HEK293T (cell line): Measurements from ENCODE around the gene METTL25B.

Experiments
- ARNT ChIP-seq: fragments of 450-650 bp; IDR thresholded peaks from 2 replicates; pipeline ENCODE4 v1.6.1; 2017; ENCODE audit warnings: mild to moderate bottlenecking
- BHLHE40 ChIP-seq: fragments of 450-650 bp; IDR thresholded peaks from 2 replicates; pipeline ENCODE4 v1.6.1; 2016; ENCODE audit warnings: mild to moderate bottlenecking, moderate library complexity, borderline replicate concordance
- FOXK2 ChIP-seq: fragments of 450-650 bp; IDR thresholded peaks from 2 replicates; pipeline ENCODE4 v1.6.1; 2016; ENCODE audit warnings: mild to moderate bottlenecking
- SP1 ChIP-seq: fragments of 450-650 bp; IDR thresholded peaks from 2 replicates; pipeline ENCODE4 v1.6.1; 2017
- ZNF384 ChIP-seq: fragments of 450-650 bp; IDR thresholded peaks from 2 replicates; pipeline ENCODE4 v1.6.1; 2016

- TF ChIP-seq ARNT (no peak), SP1 (no peak), ZNF384 (no peak), BHLHE40 (no peak), FOXK2 (no peak)
Measured at GRCh38 chr1:156691191-156691590, 37.1 kb upstream of the METTL25B start.
